HG02981 (cell line): ENCODE measurements around the gene DNAH17.
"Not testable (repeated sequence)": the region's sequence is repeated elsewhere in the genome, so short reads cannot be mapped to it uniquely, and the experiment has no call there.

Experiments
- ATAC-seq: cut with Tn5 transposase; IDR thresholded peaks from one replicate; pipeline ENCODE4 v1.9.1; 2021; ENCODE audit warnings: mild to moderate bottlenecking, moderate library complexity; ENCODE audit not compliant: unreplicated experiment

The DNAH17 gene

GRCh38 chr17:78484271-78485246 lies 92.6 kb downstream of the DNAH17 start:
- no peak for ATAC-seq

GRCh38 chr17:78479369-78479768 lies 97.8 kb downstream of the DNAH17 start:
- ATAC-seq, result no peak

GRCh38 chr17:78478757-78479297 lies 98.4 kb downstream of the DNAH17 start:
- ATAC-seq, result no peak

GRCh38 chr17:78477913-78478756 lies 99.1 kb downstream of the DNAH17 start:
- no peak for ATAC-seq

GRCh38 chr17:78476973-78477372 lies 100.2 kb downstream of the DNAH17 start:
- no peak for ATAC-seq

- no peak for ATAC-seq
Measured at GRCh38 chr17:78476149-78476548, 101.0 kb downstream of the DNAH17 start.

GRCh38 chr17:78475211-78475610 lies 102.0 kb downstream of the DNAH17 start:
- ATAC-seq, result no peak

GRCh38 chr17:78474614-78475146 lies 102.5 kb downstream of the DNAH17 start:
- peak; percentile 70 for ATAC-seq

GRCh38 chr17:78473951-78474613 lies 103.1 kb downstream of the DNAH17 start:
- ATAC-seq, result no peak

GRCh38 chr17:78472035-78472905 lies 104.9 kb downstream of the DNAH17 start:
- no peak for ATAC-seq

- ATAC-seq, result no peak
Measured at GRCh38 chr17:78471635-78472034, 105.6 kb downstream of the DNAH17 start.

- no peak for ATAC-seq
Measured at GRCh38 chr17:78469443-78469842, 107.8 kb downstream of the DNAH17 start.

GRCh38 chr17:78468366-78468765 lies 108.8 kb downstream of the DNAH17 start:
- ATAC-seq, result no peak

GRCh38 chr17:78466786-78467715 lies 110.1 kb downstream of the DNAH17 start:
- ATAC-seq, result no peak

GRCh38 chr17:78466109-78466785 lies 110.9 kb downstream of the DNAH17 start:
- ATAC-seq, result not testable (repeated sequence)

GRCh38 chr17:78462148-78462547 lies 115.0 kb downstream of the DNAH17 start:
- no peak for ATAC-seq

- ATAC-seq, result no peak
Measured at GRCh38 chr17:78461799-78462053, 115.5 kb downstream of the DNAH17 start.
